GM21528 (cell line): ENCODE data around the gene HEPHL1.

Experiments used
- ATAC-seq: cut with Tn5 transposase; IDR thresholded peaks from one replicate; pipeline ENCODE4 v1.9.1; 2021; ENCODE audit warnings: mild to moderate bottlenecking, moderate library complexity; ENCODE audit not compliant: unreplicated experiment, low FRiP score

The HEPHL1 gene

GRCh38 chr11:94128746-94129511 lies 107.8 kb downstream of the HEPHL1 start, which contains the start of gene PANX1:
TSS of gene PANX1 (plus strand) at chr11:94128841. CDS start at chr11:94129313, 472 bp downstream.
- peak; percentile 87 for ATAC-seq

GRCh38 chr11:94129512-94130297 lies 108.6 kb downstream of the HEPHL1 start:
- no peak for ATAC-seq

DNA sequence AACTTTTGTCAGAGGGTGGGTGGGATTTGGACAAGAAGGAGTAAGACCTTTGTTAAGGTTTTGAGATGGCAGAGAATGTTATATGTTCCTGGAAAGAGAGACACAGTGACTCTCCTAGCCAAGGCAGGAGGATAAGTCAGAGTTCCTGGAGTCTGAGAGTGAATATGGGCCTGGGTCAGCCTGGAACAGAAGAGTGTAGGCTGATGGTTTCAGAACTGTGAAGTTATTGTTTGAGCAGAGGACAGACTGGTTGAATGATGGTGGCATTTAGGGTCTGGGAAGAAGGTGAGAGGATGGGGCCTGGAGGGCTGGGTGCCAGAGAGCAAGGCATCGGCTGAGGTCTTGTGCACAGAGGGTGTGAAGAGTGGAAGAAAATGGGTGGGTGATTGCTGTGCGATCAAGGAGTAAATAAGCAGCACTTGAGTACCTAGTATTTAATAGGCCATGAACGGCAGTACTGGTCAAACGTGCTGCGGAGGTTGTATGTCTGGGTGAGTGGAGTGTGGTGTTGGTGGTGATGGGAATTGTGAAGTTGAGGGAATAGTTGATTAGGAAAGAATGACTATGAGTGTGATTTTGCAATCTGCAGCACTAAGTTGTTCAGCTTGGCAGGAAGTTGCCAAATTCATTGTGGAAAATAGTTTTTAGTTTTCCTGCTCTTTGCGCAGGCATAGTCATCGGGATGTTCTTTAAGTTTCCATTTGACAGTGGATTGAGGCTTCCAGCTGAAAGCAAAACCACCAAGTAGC lies 109.3 kb downstream of the HEPHL1 start:
- no peak for ATAC-seq

- ATAC-seq, result no peak
These were observed 110.0 kb downstream of the HEPHL1 start for GRCh38 chr11:94131047-94131717.

DNA sequence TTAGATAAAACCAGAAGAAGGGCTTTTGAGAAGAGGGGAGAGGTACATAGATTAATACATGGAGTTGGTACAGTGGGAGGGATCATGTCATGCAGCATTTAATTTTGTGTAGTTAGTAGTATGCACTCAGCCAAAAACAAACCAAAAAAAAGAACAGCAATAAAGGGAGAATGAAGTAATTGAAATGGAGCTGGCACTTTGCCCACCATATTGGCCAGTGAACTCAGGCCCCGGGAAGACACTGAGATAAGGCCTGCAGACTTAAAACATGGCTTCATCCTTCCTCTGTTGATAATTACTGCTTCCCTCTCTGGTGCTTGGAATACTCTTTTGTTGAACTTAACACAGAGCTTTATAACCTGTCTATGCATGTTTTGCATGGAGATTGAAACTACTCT lies 110.6 kb downstream of the HEPHL1 start:
- ATAC-seq, result no peak

DNA sequence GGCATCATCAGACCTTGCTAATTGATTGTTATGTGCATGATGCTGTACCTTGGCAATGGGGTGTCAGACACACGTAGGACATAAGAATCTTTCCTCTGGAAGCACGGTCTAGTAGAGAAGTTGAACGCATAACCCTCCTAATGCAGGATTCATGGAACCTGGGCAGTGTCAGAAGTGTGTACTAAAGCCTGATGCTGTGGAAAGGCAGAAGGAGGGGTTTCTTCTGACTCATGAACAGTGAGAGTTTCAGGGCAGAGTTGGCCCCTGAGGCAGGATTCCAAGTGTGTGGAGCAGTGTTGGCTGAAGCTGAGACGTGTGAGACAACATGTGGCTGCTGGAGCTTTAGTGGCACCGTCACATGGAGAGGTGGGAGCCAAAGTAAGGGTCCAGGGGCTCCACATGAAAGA lies 111.0 kb downstream of the HEPHL1 start:
- no peak for ATAC-seq

DNA sequence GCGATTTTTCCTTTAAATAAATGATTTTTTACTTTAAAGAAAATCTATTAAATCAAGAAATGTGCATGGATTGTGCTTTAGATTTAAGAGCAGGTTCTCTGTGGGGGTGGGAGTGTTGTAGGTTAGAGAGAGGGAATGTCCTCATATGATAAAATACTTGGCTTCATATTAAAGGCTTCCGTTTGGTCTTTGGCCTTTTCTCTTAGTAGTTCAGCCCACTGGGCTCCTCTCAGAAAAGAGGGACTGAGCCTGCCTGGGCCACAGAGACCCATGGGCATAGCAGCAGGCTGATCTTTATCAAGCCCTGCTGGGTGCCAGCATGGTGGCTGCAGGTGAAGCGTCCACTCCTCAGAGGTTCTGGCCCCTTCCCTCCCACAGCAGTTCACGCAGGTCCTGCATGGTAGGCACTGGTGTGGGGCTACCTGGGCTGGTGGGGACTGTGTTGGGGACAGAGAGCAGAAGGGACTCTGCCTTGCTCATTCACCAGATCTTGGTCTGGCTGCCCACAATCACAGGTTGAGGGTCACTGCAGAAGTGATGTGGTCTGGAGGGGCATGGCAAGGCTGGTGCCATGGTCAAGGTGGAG lies 111.8 kb downstream of the HEPHL1 start:
- no peak for ATAC-seq

DNA sequence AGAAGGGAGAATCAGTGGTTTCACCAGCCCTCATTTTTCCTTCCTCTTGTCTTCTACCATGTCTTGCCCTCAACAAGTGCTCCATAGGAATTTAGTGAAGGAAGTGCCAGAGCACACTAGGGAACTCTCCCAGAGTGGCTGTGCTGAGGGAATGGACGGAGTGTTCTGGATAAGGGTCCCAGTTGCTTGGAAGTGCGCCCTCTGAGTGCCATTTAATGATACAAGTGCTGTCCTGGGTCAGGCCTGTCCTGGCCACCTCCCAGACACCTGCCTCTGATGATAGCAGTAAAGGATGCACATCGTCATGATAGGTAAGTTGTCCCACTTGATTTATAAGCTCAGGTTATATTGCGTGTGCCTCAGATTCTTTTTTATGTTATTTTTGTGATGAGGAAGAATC lies 112.6 kb downstream of the HEPHL1 start:
- no peak for ATAC-seq

GRCh38 chr11:94134651-94135512 lies 113.7 kb downstream of the HEPHL1 start:
- ATAC-seq, result peak; percentile 40

DNA sequence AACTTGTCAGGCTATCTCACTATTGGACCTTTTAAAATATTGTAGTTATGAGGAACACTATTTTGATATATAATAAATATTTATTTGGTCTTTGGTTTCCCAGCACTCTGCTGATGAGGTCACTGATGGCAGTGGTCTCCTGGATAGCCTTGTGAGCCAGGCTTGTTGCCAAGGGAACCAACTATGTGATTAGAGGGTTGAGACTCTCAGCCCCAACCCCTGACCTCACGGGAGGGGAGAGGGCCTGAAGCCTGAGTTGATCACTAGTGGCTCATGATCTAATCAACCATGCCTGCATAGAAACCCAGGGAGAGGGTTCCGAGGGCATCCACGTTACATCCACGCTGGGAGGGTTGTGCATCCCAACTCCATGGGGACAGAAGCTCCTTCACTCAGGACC lies 118.3 kb downstream of the HEPHL1 start:
- no peak for ATAC-seq

GRCh38 chr11:94140154-94140655 lies 119.1 kb downstream of the HEPHL1 start:
- no peak for ATAC-seq

- ATAC-seq, result no peak
These were observed 120.6 kb downstream of the HEPHL1 start for GRCh38 chr11:94141511-94142307.

DNA sequence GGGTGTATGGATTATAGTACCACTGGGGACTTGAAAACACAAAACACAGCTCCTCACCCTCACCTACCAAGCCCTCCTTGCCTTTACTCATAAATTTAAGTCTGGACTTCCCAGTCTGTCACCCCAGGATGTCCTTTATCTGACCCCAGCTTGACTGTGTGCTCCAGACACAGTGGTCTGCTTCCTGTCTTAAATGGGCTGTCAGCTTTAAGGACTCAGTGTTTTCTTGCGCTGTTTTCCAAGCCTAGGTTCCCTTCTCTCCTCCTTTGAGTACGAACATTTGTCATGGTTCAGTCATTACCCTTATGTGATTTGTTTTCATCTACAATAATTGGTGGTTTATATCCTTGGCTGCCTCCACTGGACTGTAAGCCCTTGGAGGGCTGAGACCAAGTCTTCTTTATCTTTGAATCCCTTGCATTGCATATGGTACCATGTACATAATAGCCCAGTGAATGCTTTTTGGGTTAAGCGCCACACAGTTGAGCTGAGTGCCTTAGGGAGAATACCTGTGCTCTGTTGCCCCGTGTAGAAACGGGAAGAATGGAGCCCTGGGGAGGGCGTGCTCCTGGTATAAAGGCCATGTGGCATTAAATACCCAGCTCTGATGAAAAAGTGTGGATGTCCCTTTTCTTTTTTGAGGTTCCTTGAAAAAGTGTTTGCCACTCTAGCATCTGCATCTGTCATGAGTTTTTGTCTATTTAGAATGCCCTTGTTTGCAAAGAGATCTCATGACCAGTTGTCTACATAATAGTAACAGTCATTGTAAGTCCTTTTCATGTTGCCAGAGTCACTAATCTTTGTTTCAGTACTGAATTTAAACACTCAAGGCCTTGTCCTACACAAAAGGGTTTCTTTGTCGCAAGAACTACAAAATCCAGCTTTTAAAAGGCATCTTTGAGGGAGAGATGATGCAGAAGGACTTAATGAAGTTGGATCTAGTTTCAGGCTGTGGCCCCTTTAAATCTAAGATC lies 121.4 kb downstream of the HEPHL1 start:
- no peak for ATAC-seq

GRCh38 chr11:94144216-94144615 lies 123.1 kb downstream of the HEPHL1 start:
- no peak for ATAC-seq

DNA sequence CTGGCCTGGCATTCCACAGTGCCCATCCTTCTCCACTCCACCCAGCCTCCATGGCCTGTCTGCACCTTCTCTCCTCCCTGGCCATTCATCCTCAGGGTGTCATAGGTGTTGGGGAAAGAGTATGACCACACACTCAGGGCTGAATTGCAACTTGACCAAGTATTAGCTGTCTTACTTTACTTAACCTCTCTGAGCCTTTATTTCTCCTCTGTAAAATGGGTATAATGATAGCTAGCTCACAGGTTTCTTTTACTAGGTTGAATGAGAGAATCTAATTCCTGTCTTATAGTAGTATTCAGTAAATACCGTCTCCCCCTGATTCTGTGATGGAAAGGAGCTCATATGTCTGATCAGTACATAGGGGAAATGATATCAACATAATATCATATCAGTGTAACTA lies 123.5 kb downstream of the HEPHL1 start:
- ATAC-seq, result no peak

DNA sequence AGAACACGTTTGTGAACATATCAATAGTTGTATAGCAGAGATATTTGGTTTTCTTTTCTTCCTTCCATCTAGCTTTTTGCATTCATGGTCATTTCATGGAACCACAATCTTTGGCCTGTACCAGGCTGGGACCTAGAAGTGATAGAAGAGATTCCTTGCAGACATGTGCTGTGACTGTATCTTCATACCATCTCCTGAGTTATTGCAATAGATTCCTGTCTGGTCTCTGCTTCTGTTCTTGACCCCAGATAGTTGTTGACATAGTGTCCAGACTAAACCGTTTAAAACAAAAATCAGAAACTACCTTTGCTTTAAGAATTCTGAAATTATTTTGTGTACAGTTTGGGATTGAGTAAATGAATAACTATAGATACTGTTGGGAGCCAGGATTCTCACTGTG lies 124.3 kb downstream of the HEPHL1 start:
- ATAC-seq, result no peak

DNA sequence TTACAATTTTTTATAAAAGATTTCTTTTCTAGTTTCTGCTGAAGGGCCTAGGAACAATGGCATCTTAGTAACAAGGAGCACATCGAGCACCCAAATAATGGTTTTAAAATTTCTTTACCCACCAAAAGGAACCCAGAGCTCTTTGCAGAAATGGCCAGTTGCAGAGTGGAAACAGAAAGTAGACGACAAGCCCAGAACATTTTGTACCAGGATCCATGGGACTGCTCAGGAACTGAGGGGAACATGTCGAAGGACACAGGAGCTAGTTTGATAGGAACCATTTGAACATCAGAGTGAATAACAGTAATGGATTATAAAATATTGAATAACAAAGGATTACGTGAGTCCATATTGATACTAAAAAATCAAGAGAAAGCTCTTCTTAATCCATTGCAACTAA lies 124.8 kb downstream of the HEPHL1 start:
- ATAC-seq, result no peak
